Breast epithelium (tissue), 4 donors: ENCODE data around the gene COL4A2. TPM values are rescaled to one million over a fixed set of nuclear protein-coding genes. Genes with fewer than 3 reads are reported as not detected.

ENCODE experiments used
- DNase-seq, 2 donors: peaks; one replicate each; pipeline ENCODE4 v3.0.0-alpha.2; 2019; ENCODE audit warnings: low spot score in 2 of 2
- H3K27ac ChIP-seq, 2 donors: fragments of 200-600 bp; sonication (generic) in 1 of 2; one replicate each; pipeline ENCODE4 v1.5.1; 2016 to 2019; ENCODE audit warnings: mild to moderate bottlenecking in 1 of 2
- H3K27me3 ChIP-seq, 2 donors: fragments of 200-600 bp; sonication (generic) in 1 of 2; one replicate each; pipeline versions ENCODE4 v1.5.1 to v1.6.0; 2017 to 2019; ENCODE audit warnings: control low read depth in 1 of 2, mild to moderate bottlenecking in 1 of 2
- H3K36me3 ChIP-seq: fragments of 200-600 bp; one replicate; pipeline ENCODE4 v1.5.1; 2019
- H3K4me1 ChIP-seq, 2 donors: fragments of 200-600 bp; sonication (generic); one replicate each; pipeline ENCODE4 v1.5.1; 2016 to 2019; ENCODE audit warnings: control low read depth in 1 of 2
- H3K4me3 ChIP-seq, 3 donors: fragments of 200-600 bp; sonication (generic); 1 replicate in 2 of 3; 2 replicates in 1 of 3; pipeline ENCODE4 v1.5.1; 2016 to 2019; ENCODE audit warnings: mild to moderate bottlenecking in 3 of 3, moderate library complexity in 2 of 3
- H3K9me3 ChIP-seq, 2 donors: fragments of 200-600 bp; sonication (generic) in 1 of 2; one replicate each; pipeline ENCODE4 v1.5.1; 2016 to 2019; ENCODE audit warnings: control low read depth in 1 of 2
- CTCF ChIP-seq, 3 donors: fragments of 450-650 bp; IDR thresholded peaks; one replicate each; pipeline ENCODE4 v1.5.1; 2016 to 2017; ENCODE audit warnings: antibody characterized with exemption in 3 of 3, mild to moderate bottlenecking in 3 of 3, moderate library complexity in 3 of 3
- POLR2A ChIP-seq: fragments of 450-650 bp; IDR thresholded peaks from one replicate; pipeline ENCODE4 v1.6.1; 2016; ENCODE audit warnings: antibody characterized with exemption, mild to moderate bottlenecking, moderate library complexity
- POLR2AphosphoS5 ChIP-seq, 3 donors: sonication (generic); formaldehyde crosslinking; IDR thresholded peaks; one replicate each; pipeline ENCODE4 v1.6.1; 2017; ENCODE audit warnings: antibody characterized with exemption in 3 of 3
- intact Hi-C: fragments of 100-400 bp; cut with DNase I; formaldehyde crosslinking; loops from one replicate; pipeline ENCODE4 v1.15.1; 2023; ENCODE audit warnings: low total_unique reads
- total RNA-seq, 3 donors: library from RNA; depleted of rRNA; stranded (reverse); fragments of >200 nt; gene quantifications; one replicate each; pipeline ENCODE4 v1.1.0, GENCODE V29; 2016

Gene COL4A2
- total RNA-seq, 3 donors from 2014 or later, result 107 to 841 (median 307) TPM

- H3K36me3 ChIP-seq, result no peaks in the 10 kb centered on the region
- peak overlapping the region in 1 of 2 donors; percentile 28 for H3K27ac ChIP-seq
- no peak for DNase-seq
These were observed 22.2 kb upstream of the COL4A2 start for GRCh38 chr13:110284779-110285484.

GRCh38 chr13:110285991-110286832, 20.9 kb upstream of the COL4A2 start:
- intact Hi-C loops, result no loop called here
- H3K27ac ChIP-seq, result no peak overlapping the region
- H3K4me1 ChIP-seq, result no peaks in the 10 kb centered on the region
- H3K27me3 ChIP-seq, result no peaks in the 10 kb centered on the region
- H3K9me3 ChIP-seq, result no peaks in the 10 kb centered on the region
- H3K36me3 ChIP-seq, result no peaks in the 10 kb centered on the region
- no peak for TF ChIP-seq POLR2AphosphoS5 (IDR thresholded peaks at IDR 0.05)
- no peak for TF ChIP-seq CTCF (IDR thresholded peaks at IDR 0.05)
- no peak for TF ChIP-seq POLR2A
- no peak for DNase-seq
- no peak overlapping the region for H3K4me3 ChIP-seq

More at GRCh38 chr13:110284779-110285484, 22.2 kb upstream of the COL4A2 start:
- intact Hi-C loops, result no loop called here
- no peaks in the 10 kb centered on the region for H3K27me3 ChIP-seq
- H3K9me3 ChIP-seq, result no peaks in the 10 kb centered on the region
- H3K4me1 ChIP-seq, result no peaks in the 10 kb centered on the region
- H3K4me3 ChIP-seq, result no peak overlapping the region
- TF ChIP-seq POLR2A (no peak), CTCF (IDR thresholded peaks at IDR 0.05) (no peak), POLR2AphosphoS5 (IDR thresholded peaks at IDR 0.05) (no peak)

GRCh38 chr13:110286833-110287819, 20.0 kb upstream of the COL4A2 start:
- Histone ChIP-seq H3K9me3 (no peaks in the 10 kb centered on the region), H3K4me1 (no peaks in the 10 kb centered on the region), H3K27me3 (no peaks in the 10 kb centered on the region), H3K36me3 (no peaks in the 10 kb centered on the region), H3K27ac (no peak overlapping the region), H3K4me3 (no peak overlapping the region)
- TF ChIP-seq POLR2A, result no peak
- TF ChIP-seq POLR2AphosphoS5 (IDR thresholded peaks at IDR 0.05), result no peak
- no peak for TF ChIP-seq CTCF (IDR thresholded peaks at IDR 0.05)
- DNase-seq, result no peak
- intact Hi-C loops, result no loop called here

- no peak for TF ChIP-seq POLR2A
- TF ChIP-seq POLR2AphosphoS5 (IDR thresholded peaks at IDR 0.05), result no peak
- no peak for TF ChIP-seq CTCF (IDR thresholded peaks at IDR 0.05)
- Histone ChIP-seq H3K4me3 (no peak overlapping the region), H3K27me3 (no peaks in the 10 kb centered on the region), H3K36me3 (no peaks in the 10 kb centered on the region), H3K27ac (no peak overlapping the region), H3K4me1 (no peaks in the 10 kb centered on the region), H3K9me3 (no peaks in the 10 kb centered on the region)
- no peak for DNase-seq
- intact Hi-C loops, result no loop called here
These were observed 17.9 kb upstream of the COL4A2 start for GRCh38 chr13:110289174-110289573.
